ENCODE data around the gene RNF157.

DNA sequence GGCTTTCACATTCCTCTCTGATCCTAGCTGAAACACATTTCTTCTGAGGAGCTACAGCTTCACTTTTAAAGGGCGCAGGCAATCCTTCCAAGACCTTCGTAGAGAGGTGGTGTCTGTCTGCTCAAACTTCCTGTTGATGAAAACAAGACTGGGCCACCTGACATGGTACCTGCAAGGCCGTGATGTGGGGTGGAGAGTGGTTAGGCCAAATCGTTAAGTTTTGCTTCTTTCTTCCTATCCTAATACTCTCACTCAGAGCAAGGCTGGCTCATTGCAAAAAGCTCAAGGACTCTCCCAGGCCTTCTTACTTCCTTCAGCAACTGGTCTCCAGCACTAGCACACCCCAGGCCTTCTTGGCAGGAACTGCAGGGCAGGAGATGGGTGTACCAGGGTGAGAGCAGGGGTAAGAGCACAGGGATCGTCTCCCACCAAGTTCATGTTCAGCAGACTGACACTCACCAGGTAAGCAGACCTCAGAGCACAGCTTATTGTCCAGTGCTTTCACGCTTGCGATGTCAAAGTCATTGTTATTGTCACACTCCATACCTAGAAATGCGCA lies 88.3 kb downstream of the RNF157 start:
- TF ChIP-seq, protein P1, sequence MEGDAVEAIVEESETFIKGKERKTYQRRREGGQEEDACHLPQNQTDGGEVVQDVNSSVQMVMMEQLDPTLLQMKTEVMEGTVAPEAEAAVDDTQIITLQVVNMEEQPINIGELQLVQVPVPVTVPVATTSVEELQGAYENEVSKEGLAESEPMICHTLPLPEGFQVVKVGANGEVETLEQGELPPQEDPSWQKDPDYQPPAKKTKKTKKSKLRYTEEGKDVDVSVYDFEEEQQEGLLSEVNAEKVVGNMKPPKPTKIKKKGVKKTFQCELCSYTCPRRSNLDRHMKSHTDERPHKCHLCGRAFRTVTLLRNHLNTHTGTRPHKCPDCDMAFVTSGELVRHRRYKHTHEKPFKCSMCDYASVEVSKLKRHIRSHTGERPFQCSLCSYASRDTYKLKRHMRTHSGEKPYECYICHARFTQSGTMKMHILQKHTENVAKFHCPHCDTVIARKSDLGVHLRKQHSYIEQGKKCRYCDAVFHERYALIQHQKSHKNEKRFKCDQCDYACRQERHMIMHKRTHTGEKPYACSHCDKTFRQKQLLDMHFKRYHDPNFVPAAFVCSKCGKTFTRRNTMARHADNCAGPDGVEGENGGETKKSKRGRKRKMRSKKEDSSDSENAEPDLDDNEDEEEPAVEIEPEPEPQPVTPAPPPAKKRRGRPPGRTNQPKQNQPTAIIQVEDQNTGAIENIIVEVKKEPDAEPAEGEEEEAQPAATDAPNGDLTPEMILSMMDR (IDR thresholded peaks at IDR 0.05): no peak
- TF ChIP-seq EP300 (IDR thresholded peaks at IDR 0.05): no peak
- no peak for TF ChIP-seq POLR2AphosphoS5 (IDR thresholded peaks at IDR 0.05)
- TF ChIP-seq POLR2A (IDR thresholded peaks at IDR 0.05): no peak
